ENCODE measurements around the gene GBGT1.

- TF ChIP-seq POLR2A (IDR thresholded peaks at IDR 0.05) (no peak), CTCF (IDR thresholded peaks at IDR 0.05 in 8 of 11, conservative IDR thresholded peaks at IDR 0.05 in 3 of 11) (no peak)
Observed at GRCh38 chr9:133141833-133142595, 21.7 kb downstream of the GBGT1 start.

Data from spleen (tissue), 7 donors.